Measurements from ENCODE around the gene TUBB2B. TPM values are rescaled to one million over a fixed set of nuclear protein-coding genes. Genes with fewer than 3 reads are reported as not detected.
"Not testable (repeated sequence)": the region's sequence is repeated elsewhere in the genome, so short reads cannot be mapped to it uniquely, and the experiment has no call there.

TUBB2B gene
- total and polyA plus RNA-seq, 5 donors = 1.4 to 4.7 (median 2.1) TPM

DNA sequence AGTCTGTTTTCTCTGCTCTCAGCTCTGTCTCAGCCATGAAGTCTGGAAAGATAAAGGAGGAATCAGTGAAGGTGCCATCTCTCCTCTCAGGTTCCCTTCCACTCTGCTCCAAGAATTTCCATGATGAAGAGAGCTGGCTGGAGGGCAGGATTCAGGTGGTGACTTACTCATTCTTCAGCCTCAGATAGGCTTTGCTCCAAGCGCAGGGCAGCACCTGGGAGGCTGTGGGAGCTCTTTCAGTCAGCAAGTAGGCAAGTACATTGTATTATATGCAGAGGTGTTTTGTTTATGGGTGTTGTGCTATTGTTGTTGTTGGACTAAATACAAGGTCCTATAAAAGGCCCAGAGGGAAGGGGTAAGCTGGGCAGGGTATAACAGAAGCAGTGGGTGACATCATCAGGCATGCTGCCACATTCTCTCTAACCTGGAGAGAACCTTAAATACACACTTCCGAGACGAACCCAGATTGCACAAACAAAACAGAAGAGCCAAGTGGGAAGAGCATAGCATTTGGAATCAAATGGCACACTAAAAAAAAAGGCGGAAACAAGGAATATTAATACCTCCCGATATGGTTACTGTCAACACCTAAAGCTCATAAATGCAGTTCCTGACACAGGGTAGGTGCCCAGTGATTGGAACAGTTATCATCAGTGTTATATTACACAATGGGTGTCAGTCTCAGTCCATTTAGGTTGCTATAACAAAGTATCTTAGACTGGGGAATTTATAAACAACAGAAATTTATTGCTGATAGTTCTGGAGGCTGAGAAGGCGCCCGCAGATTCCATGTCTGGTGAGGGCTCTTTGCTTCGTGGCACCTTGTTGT lies 16.8 kb upstream of the TUBB2B start:
- ATAC-seq = no peak
- 92% methylated on average over 8 of the region's 8 CpGs for WGBS
- no peaks in the 10 kb centered on the region for H3K27me3 ChIP-seq (ENCODE audit: control insufficient read depth, insufficient read depth)

GRCh38 chr6:3242768-3243167 lies 15.3 kb upstream of the TUBB2B start:
- intact Hi-C loops (cut with DNase I) = loop anchor here in 1 of 4 donors (5.0 kb wide), 1 partner anchor 105 kb away; no protein-coding TSS in a partner anchor
- DNase-seq (no peak), ATAC-seq (no peak)
- H3K27me3 ChIP-seq (ENCODE audit: control insufficient read depth, insufficient read depth) = no peaks in the 10 kb centered on the region
- 87% methylated on average over 4 of the region's 4 CpGs for WGBS
- no peak overlapping the region for H3K27ac ChIP-seq (ENCODE audit: low read length)
- H3K4me1 ChIP-seq (ENCODE audit: control insufficient read depth, insufficient read depth, low read length) = no peaks in the 10 kb centered on the region
- no peaks in the 10 kb centered on the region for H3K9me3 ChIP-seq (ENCODE audit: control insufficient read depth, low read length)
- no peak overlapping the region for H3K4me3 ChIP-seq (ENCODE audit: low read length)

More for the DNA sequence above, 16.8 kb upstream of the TUBB2B start:
- Histone ChIP-seq H3K4me3 (ENCODE audit: low read length) (no peak overlapping the region), H3K27ac (ENCODE audit: low read length) (no peak overlapping the region), H3K4me1 (ENCODE audit: control insufficient read depth, insufficient read depth, low read length) (no peaks in the 10 kb centered on the region), H3K9me3 (ENCODE audit: control insufficient read depth, low read length) (no peaks in the 10 kb centered on the region)
- intact Hi-C loops (cut with DNase I) = loop anchor here in 1 of 4 donors (5.0 kb wide), 1 partner anchor 107 kb away; no protein-coding TSS in a partner anchor
- no peak for DNase-seq

DNA sequence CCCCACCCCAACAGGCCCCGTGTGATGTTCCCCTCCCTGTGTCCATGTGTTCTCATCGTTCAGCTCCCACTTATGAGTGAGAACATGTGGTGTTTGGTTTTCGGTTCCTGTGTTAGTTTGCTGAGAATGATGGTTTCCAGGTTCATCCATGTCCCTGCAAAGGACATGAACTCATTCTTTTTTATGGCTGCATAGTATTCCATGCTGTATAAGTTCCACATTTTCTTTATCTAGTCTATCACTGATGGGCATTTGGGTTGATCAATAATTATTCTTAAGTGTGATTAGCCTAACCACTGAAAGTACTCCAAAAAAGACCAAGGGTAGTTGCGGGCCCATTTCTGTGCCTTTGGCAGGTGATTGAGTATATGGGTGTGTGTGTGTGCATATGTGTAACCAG lies 14.3 kb upstream of the TUBB2B start:
- H3K4me3 ChIP-seq (ENCODE audit: low read length); ATAC-seq; H3K27ac ChIP-seq (ENCODE audit: low read length); H3K9me3 ChIP-seq (ENCODE audit: control insufficient read depth, low read length); H3K27me3 ChIP-seq (ENCODE audit: control insufficient read depth, insufficient read depth); H3K4me1 ChIP-seq (ENCODE audit: control insufficient read depth, insufficient read depth, low read length); DNase-seq: not testable (repeated sequence)
- 97% methylated on average over 4 of the region's 4 CpGs for WGBS
- intact Hi-C loops (cut with DNase I) = loop anchor here in 1 of 4 donors (5.0 kb wide), 1 partner anchor 104 kb away; no protein-coding TSS in a partner anchor

DNA sequence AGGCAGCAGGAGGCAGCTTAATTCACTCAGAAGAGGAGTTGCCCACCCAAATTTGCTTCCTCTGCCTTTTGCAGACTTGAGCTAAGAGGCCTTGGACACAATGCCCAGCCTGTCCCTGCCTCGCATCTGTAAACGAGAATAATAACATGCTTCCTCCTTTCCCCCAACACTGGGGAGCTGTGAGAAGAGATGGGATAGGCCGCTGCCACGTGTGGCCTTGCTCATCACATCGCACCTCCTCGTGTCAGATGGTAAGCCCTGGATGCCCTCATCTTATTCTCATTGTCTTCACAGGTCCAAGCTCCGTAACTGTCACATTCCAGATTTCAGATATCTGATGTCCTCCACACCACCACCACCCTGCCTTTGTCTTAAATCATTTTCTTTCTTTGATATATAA lies 13.1 kb upstream of the TUBB2B start:
- Histone ChIP-seq H3K4me3 (ENCODE audit: low read length) (no peak overlapping the region), H3K27me3 (ENCODE audit: control insufficient read depth, insufficient read depth) (no peaks in the 10 kb centered on the region), H3K9me3 (ENCODE audit: control insufficient read depth, low read length) (no peaks in the 10 kb centered on the region), H3K27ac (ENCODE audit: low read length) (no peak overlapping the region), H3K4me1 (ENCODE audit: control insufficient read depth, insufficient read depth, low read length) (no peaks in the 10 kb centered on the region)
- ATAC-seq (no peak), DNase-seq (no peak)
- WGBS = 53% methylated on average over 7 of the region's 7 CpGs
- intact Hi-C loops (cut with DNase I) = loop anchor here in 1 of 4 donors (5.0 kb wide), 1 partner anchor 103 kb away; no protein-coding TSS in a partner anchor

DNA sequence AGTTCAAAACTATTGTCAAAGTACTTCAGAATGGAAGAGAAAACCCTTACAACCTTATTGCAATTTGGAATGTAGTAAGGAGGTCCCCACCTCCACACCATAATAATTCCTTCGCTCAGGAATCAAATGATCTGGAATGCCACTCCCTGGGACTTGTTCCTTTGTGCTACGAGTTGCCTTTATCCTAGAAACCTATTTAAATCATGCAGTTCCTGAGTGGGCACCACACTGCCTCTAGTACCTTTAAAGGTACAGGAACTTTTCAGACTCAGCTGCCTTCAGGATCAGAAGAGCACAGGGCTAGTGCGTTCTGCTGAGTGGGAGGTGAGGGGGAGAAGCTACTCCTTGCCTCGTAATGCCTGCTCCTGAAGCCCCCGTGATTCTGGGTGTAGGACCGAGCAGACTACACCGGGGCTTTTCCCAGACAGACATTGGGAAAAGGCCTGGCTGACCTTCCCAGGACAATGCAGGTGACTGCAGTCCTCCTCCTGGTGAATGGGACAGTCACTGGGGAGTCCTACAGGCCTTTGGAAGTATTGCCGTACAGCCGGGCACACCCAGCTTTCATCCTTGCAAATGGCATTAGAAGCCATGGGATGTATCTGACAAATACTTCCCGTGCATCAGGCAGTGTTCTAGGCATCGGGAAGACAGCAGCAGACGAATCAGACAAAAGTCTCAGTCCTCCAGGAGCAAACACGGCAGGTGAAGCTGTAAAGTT lies 11.8 kb upstream of the TUBB2B start:
- DNase-seq (no peak), ATAC-seq (no peak)
- H3K27ac ChIP-seq (ENCODE audit: low read length) = no peak overlapping the region
- no peak overlapping the region for H3K4me3 ChIP-seq (ENCODE audit: low read length)
- no peaks in the 10 kb centered on the region for H3K9me3 ChIP-seq (ENCODE audit: control insufficient read depth, low read length)
- intact Hi-C loops (cut with DNase I) = no loop called here
- no peaks in the 10 kb centered on the region for H3K27me3 ChIP-seq (ENCODE audit: control insufficient read depth, insufficient read depth)
- WGBS = 85% methylated on average over 13 of the region's 13 CpGs
- no peaks in the 10 kb centered on the region for H3K4me1 ChIP-seq (ENCODE audit: control insufficient read depth, insufficient read depth, low read length)

DNA sequence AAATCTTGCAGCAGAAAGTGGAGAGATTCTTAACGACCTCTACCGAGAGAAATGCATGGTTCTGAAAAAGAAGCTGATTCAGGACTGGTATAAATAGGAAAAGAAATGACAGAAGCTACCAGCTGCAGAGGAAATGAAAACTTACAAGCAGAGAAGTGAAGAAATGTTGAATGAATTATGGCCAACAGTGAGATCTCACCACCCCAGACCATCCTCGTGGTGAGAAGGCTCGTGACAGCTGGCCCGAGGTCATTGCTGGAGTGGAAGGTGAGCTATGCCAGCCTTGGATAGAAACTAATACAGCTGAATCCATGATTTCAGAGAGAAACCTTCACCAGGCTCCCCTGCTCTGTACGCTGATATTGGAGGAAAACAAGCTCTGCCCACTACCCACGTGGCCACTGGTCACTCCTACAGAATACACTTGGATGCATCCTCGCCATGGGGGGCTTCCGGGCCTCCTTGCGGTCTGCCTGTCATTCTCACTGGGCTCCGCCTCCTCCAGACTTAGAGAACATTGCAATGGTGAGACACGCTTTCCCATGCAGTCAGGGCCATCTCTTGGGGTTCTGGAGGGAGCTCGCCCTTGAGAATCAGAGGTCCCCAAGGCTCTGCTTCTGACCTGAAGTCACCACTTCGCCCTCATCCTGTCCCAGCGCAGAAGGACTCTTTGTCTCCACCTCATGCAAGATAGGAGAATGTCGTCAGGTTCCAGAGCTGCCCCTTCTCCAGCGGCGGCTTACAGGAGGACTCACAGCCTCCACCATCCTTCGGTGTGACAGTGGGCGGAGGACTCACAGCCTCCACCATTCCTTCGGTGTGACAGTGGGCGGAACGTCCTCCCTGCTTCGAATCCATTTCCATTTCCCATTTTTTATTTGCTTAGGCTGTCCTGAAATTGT lies 10.6 kb upstream of the TUBB2B start:
- ATAC-seq = no peak
- no peak overlapping the region for H3K27ac ChIP-seq (ENCODE audit: low read length)

DNA sequence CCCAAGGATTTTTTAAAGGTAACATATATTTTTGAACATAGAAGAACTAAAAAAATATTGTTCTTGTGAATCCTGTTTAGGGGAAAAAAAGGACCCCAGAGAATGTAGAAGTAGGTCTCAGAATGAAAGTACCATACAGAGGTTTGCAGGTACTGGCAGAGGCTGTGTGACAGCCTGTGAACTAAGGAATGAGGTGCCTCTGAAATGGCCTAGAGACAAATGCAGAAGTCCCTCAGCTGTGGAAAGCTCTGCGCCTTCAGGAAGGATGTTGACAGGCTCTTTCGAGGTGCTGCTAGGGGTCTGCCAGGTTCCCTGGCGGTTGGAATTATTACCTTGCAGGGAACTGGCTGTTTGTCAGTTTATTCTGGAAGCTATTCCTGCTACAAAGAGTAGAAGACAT lies 8.6 kb upstream of the TUBB2B start:
- Histone ChIP-seq H3K9me3 (ENCODE audit: control insufficient read depth, low read length) (no peaks in the 10 kb centered on the region), H3K4me1 (ENCODE audit: control insufficient read depth, insufficient read depth, low read length) (peaks cover 4% of the 10 kb centered on the region), H3K27me3 (ENCODE audit: control insufficient read depth, insufficient read depth) (no peaks in the 10 kb centered on the region), H3K27ac (ENCODE audit: low read length) (no peak overlapping the region), H3K4me3 (ENCODE audit: low read length) (no peak overlapping the region)
- intact Hi-C loops (cut with DNase I) = no loop called here
- 61% methylated on average over 3 of the region's 3 CpGs for WGBS
- ATAC-seq (no peak), DNase-seq (no peak)

More for the DNA sequence above, 10.6 kb upstream of the TUBB2B start:
- intact Hi-C loops (cut with DNase I) = no loop called here
- Histone ChIP-seq H3K4me3 (ENCODE audit: low read length) (no peak overlapping the region), H3K9me3 (ENCODE audit: control insufficient read depth, low read length) (no peaks in the 10 kb centered on the region), H3K4me1 (ENCODE audit: control insufficient read depth, insufficient read depth, low read length) (no peaks in the 10 kb centered on the region), H3K27me3 (ENCODE audit: control insufficient read depth, insufficient read depth) (no peaks in the 10 kb centered on the region)
- no peak for DNase-seq
- 80% methylated on average over 24 of the region's 24 CpGs for WGBS

GRCh38 chr6:3235486-3235885 lies 8.0 kb upstream of the TUBB2B start:
- 91% methylated on average over 2 of the region's 2 CpGs for WGBS

GRCh38 chr6:3233904-3234303 lies 6.5 kb upstream of the TUBB2B start:
- no peak overlapping the region for H3K4me3 ChIP-seq (ENCODE audit: low read length)
- no peak for ATAC-seq
- WGBS = 87% methylated on average over 3 of the region's 3 CpGs
- intact Hi-C loops (cut with DNase I) = loop anchor here in 1 of 4 donors (5.0 kb wide), 1 partner anchor 72 kb away; no protein-coding TSS in a partner anchor
- H3K9me3 ChIP-seq (ENCODE audit: control insufficient read depth, low read length) = no peaks in the 10 kb centered on the region
- no peak for DNase-seq
- no peaks in the 10 kb centered on the region for H3K27me3 ChIP-seq (ENCODE audit: control insufficient read depth, insufficient read depth)
- no peak overlapping the region for H3K27ac ChIP-seq (ENCODE audit: low read length)
- H3K4me1 ChIP-seq (ENCODE audit: control insufficient read depth, insufficient read depth, low read length) = peaks cover 4% of the 10 kb centered on the region

More at GRCh38 chr6:3235486-3235885, 8.0 kb upstream of the TUBB2B start:
- intact Hi-C loops (cut with DNase I) = no loop called here
- Histone ChIP-seq H3K4me1 (ENCODE audit: control insufficient read depth, insufficient read depth, low read length) (peaks cover 4% of the 10 kb centered on the region), H3K27me3 (ENCODE audit: control insufficient read depth, insufficient read depth) (no peaks in the 10 kb centered on the region), H3K27ac (ENCODE audit: low read length) (no peak overlapping the region), H3K9me3 (ENCODE audit: control insufficient read depth, low read length) (no peaks in the 10 kb centered on the region), H3K4me3 (ENCODE audit: low read length) (no peak overlapping the region)
- DNase-seq = no peak
- no peak for ATAC-seq

GRCh38 chr6:3233321-3233720 lies 5.9 kb upstream of the TUBB2B start:
- 92% methylated on average over 3 of the region's 3 CpGs for WGBS
- H3K27ac ChIP-seq (ENCODE audit: low read length) = no peak overlapping the region
- DNase-seq (no peak), ATAC-seq (no peak)
- H3K9me3 ChIP-seq (ENCODE audit: control insufficient read depth, low read length) = no peaks in the 10 kb centered on the region
- intact Hi-C loops (cut with DNase I) = loop anchor here in 1 of 4 donors (5.0 kb wide), 1 partner anchor 71 kb away; no protein-coding TSS in a partner anchor
- no peak overlapping the region for H3K4me3 ChIP-seq (ENCODE audit: low read length)
- H3K27me3 ChIP-seq (ENCODE audit: control insufficient read depth, insufficient read depth) = no peaks in the 10 kb centered on the region
- peaks cover 6% of the 10 kb centered on the region for H3K4me1 ChIP-seq (ENCODE audit: control insufficient read depth, insufficient read depth, low read length)

Measured in right cardiac atrium (tissue), 5 donors.